NCI-H2107 (cell line): ENCODE results near the gene ZCCHC7.
"Not testable (repeated sequence)": the region's sequence is repeated elsewhere in the genome, so short reads cannot be mapped to it uniquely, and the experiment has no call there.

Experiments used
- DNase-seq: peaks from one replicate; lab custom pipeline; 2025; lab: John Stamatoyannopoulos, UW

Gene ZCCHC7

GRCh38 chr9:37120843-37121335 lies 515 bp downstream of the ZCCHC7 start:
- DNase-seq, result not testable (repeated sequence)

- no peak for DNase-seq
These were observed 1.5 kb downstream of the ZCCHC7 start for GRCh38 chr9:37121881-37122280.

GRCh38 chr9:37126214-37126788 lies 5.9 kb downstream of the ZCCHC7 start:
- DNase-seq, result no peak

- no peak for DNase-seq
These were observed 6.6 kb downstream of the ZCCHC7 start for GRCh38 chr9:37127018-37127417.

GRCh38 chr9:37128051-37128450 lies 7.7 kb downstream of the ZCCHC7 start:
- DNase-seq, result no peak

GRCh38 chr9:37134166-37134565 lies 13.8 kb downstream of the ZCCHC7 start:
- no peak for DNase-seq

GRCh38 chr9:37141015-37141414 lies 20.6 kb downstream of the ZCCHC7 start:
- DNase-seq, result no peak

GRCh38 chr9:37144762-37145161 lies 24.4 kb downstream of the ZCCHC7 start:
- DNase-seq, result no peak

GRCh38 chr9:37146410-37146809 lies 26.0 kb downstream of the ZCCHC7 start:
- DNase-seq, result no peak

- DNase-seq, result no peak
These were observed 27.8 kb downstream of the ZCCHC7 start for GRCh38 chr9:37148181-37148580.

GRCh38 chr9:37149666-37150308 lies 29.4 kb downstream of the ZCCHC7 start:
- no peak for DNase-seq

- DNase-seq, result no peak
These were observed 30.0 kb downstream of the ZCCHC7 start for GRCh38 chr9:37150415-37150814.

GRCh38 chr9:37151812-37152211 lies 31.4 kb downstream of the ZCCHC7 start:
- DNase-seq, result no peak

GRCh38 chr9:37152365-37152764 lies 32.0 kb downstream of the ZCCHC7 start:
- no peak for DNase-seq

- DNase-seq, result no peak
These were observed 35.2 kb downstream of the ZCCHC7 start for GRCh38 chr9:37155601-37156000.

GRCh38 chr9:37156205-37156604 lies 35.8 kb downstream of the ZCCHC7 start:
- DNase-seq, result no peak

GRCh38 chr9:37156781-37157356 lies 36.5 kb downstream of the ZCCHC7 start:
- no peak for DNase-seq

- DNase-seq, result no peak
These were observed 37.5 kb downstream of the ZCCHC7 start for GRCh38 chr9:37157726-37158377.

GRCh38 chr9:37163299-37163698 lies 42.9 kb downstream of the ZCCHC7 start:
- no peak for DNase-seq

GRCh38 chr9:37164335-37164734 lies 44.0 kb downstream of the ZCCHC7 start:
- DNase-seq, result not testable (repeated sequence)

GRCh38 chr9:37165644-37166043 lies 45.3 kb downstream of the ZCCHC7 start:
- no peak for DNase-seq

- DNase-seq, result no peak
These were observed 47.2 kb downstream of the ZCCHC7 start for GRCh38 chr9:37167456-37168047.

GRCh38 chr9:37172557-37172956 lies 52.2 kb downstream of the ZCCHC7 start:
- no peak for DNase-seq
